Mucosa of rectum (tissue), 2 donors: Measurements from ENCODE around the gene IQCK.

Source experiments
- H3K27ac ChIP-seq, 2 donors: one replicate each; pipeline ENCODE4 v1.7.0; 2013; ENCODE audit warnings: inconsistent platforms in 2 of 2, low read depth in 2 of 2, low read length in 2 of 2
- H3K27me3 ChIP-seq, 2 donors: one replicate each; pipeline ENCODE4 v1.7.0; 2013; ENCODE audit warnings: low read length in 2 of 2; ENCODE audit not compliant: control insufficient read depth in 2 of 2, insufficient read depth in 2 of 2
- H3K36me3 ChIP-seq, 2 donors: one replicate each; pipeline ENCODE4 v1.7.0; 2013; ENCODE audit warnings: low read length in 2 of 2; ENCODE audit not compliant: control insufficient read depth in 2 of 2, insufficient read depth in 2 of 2
- H3K4me1 ChIP-seq, 2 donors: one replicate each; pipeline ENCODE4 v1.7.0; 2013; ENCODE audit warnings: low read length in 2 of 2, mild to moderate bottlenecking in 1 of 2; ENCODE audit not compliant: control insufficient read depth in 2 of 2, insufficient read depth in 2 of 2
- H3K4me3 ChIP-seq, 2 donors: one replicate each; pipeline ENCODE4 v1.7.0; 2013; ENCODE audit warnings: low read length in 2 of 2
- H3K9ac ChIP-seq, 2 donors: one replicate each; pipeline ENCODE4 v1.7.0; 2013; ENCODE audit warnings: low read length in 2 of 2, low read depth in 1 of 2, mild to moderate bottlenecking in 1 of 2
- H3K9me3 ChIP-seq, 2 donors: one replicate each; pipeline ENCODE4 v1.7.0; 2013; ENCODE audit warnings: low read length in 2 of 2; ENCODE audit not compliant: control insufficient read depth in 2 of 2
- donor health status: healthy.
- donor health status: Normal muscosa, but diverticular disease.

The IQCK gene

GRCh38 chr16:19687279-19687678 lies 30.8 kb upstream of the IQCK start:
- H3K27me3 ChIP-seq, result no peaks in the 10 kb centered on the region
- H3K27ac ChIP-seq, result no peak overlapping the region
- peaks cover 33 to 61% of the 10 kb centered on the region in 2 donors for H3K36me3 ChIP-seq
- H3K9ac ChIP-seq, result no peak overlapping the region
- no peaks in the 10 kb centered on the region for H3K9me3 ChIP-seq
- H3K4me3 ChIP-seq, result no peak overlapping the region
- no peaks in the 10 kb centered on the region for H3K4me1 ChIP-seq

- no peak overlapping the region for H3K9ac ChIP-seq
- H3K36me3 ChIP-seq, result peaks cover 29 to 57% of the 10 kb centered on the region in 2 donors
- no peaks in the 10 kb centered on the region for H3K9me3 ChIP-seq
- no peaks in the 10 kb centered on the region for H3K27me3 ChIP-seq
- H3K4me3 ChIP-seq, result no peak overlapping the region
- no peak overlapping the region for H3K27ac ChIP-seq
- no peaks in the 10 kb centered on the region for H3K4me1 ChIP-seq
Observed at GRCh38 chr16:19688396-19689024, 29.6 kb upstream of the IQCK start.

GRCh38 chr16:19689342-19689741 lies 28.7 kb upstream of the IQCK start:
- H3K4me1 ChIP-seq, result no peaks in the 10 kb centered on the region
- no peaks in the 10 kb centered on the region for H3K27me3 ChIP-seq
- no peak overlapping the region for H3K9ac ChIP-seq
- H3K27ac ChIP-seq, result no peak overlapping the region
- peaks cover 27 to 50% of the 10 kb centered on the region in 2 donors for H3K36me3 ChIP-seq
- no peaks in the 10 kb centered on the region for H3K9me3 ChIP-seq
- no peak overlapping the region for H3K4me3 ChIP-seq

- H3K4me1 ChIP-seq, result peaks cover 0 to 2% of the 10 kb centered on the region in 2 donors
- no peak overlapping the region for H3K4me3 ChIP-seq
- H3K27ac ChIP-seq, result no peak overlapping the region
- H3K9ac ChIP-seq, result no peak overlapping the region
- H3K9me3 ChIP-seq, result no peaks in the 10 kb centered on the region
- H3K27me3 ChIP-seq, result no peaks in the 10 kb centered on the region
- H3K36me3 ChIP-seq, result peaks cover 23 to 42% of the 10 kb centered on the region in 2 donors
Observed at GRCh38 chr16:19690196-19690595, 27.9 kb upstream of the IQCK start.

GRCh38 chr16:19691161-19691711 lies 26.8 kb upstream of the IQCK start:
- Histone ChIP-seq H3K4me1 (peaks cover 8 to 11% of the 10 kb centered on the region in 2 donors), H3K4me3 (no peak overlapping the region), H3K36me3 (peaks cover 13 to 35% of the 10 kb centered on the region in 2 donors), H3K27ac (peak overlapping the region in 1 of 2 donors; percentile 7), H3K9ac (no peak overlapping the region), H3K27me3 (no peaks in the 10 kb centered on the region), H3K9me3 (no peaks in the 10 kb centered on the region)

GRCh38 chr16:19694989-19695388 lies 23.1 kb upstream of the IQCK start:
- Histone ChIP-seq H3K27me3 (no peaks in the 10 kb centered on the region), H3K27ac (no peak overlapping the region), H3K4me3 (no peak overlapping the region), H3K9ac (no peak overlapping the region), H3K4me1 (peaks cover 44 to 46% of the 10 kb centered on the region in 2 donors), H3K36me3 (peaks cover 6 to 25% of the 10 kb centered on the region in 2 donors), H3K9me3 (no peaks in the 10 kb centered on the region)

- H3K4me1 ChIP-seq, result peaks cover 50 to 57% of the 10 kb centered on the region in 2 donors
- H3K9ac ChIP-seq, result peak overlapping the region; percentile 21 to 52
- peak overlapping the region; percentile 77 to 83 for H3K27ac ChIP-seq
- H3K27me3 ChIP-seq, result no peaks in the 10 kb centered on the region
- peaks cover 3 to 22% of the 10 kb centered on the region in 2 donors for H3K36me3 ChIP-seq
- H3K9me3 ChIP-seq, result no peaks in the 10 kb centered on the region
- peak overlapping the region in 1 of 2 donors; percentile 15 for H3K4me3 ChIP-seq
Observed at GRCh38 chr16:19696328-19696727, 21.7 kb upstream of the IQCK start.

- Histone ChIP-seq H3K36me3 (peaks cover 0 to 19% of the 10 kb centered on the region in 2 donors), H3K9ac (peak overlapping the region in 1 of 2 donors; percentile 21), H3K27me3 (no peaks in the 10 kb centered on the region), H3K4me1 (peaks cover 50 to 57% of the 10 kb centered on the region in 2 donors), H3K9me3 (no peaks in the 10 kb centered on the region), H3K27ac (peak overlapping the region; percentile 77 to 83), H3K4me3 (no peak overlapping the region)
Observed at GRCh38 chr16:19696961-19697360, 21.1 kb upstream of the IQCK start.

- Histone ChIP-seq H3K27me3 (no peaks in the 10 kb centered on the region), H3K36me3 (peaks cover 3 to 18% of the 10 kb centered on the region in 2 donors), H3K9me3 (no peaks in the 10 kb centered on the region), H3K27ac (peak overlapping the region; percentile 71 to 83), H3K4me3 (no peak overlapping the region), H3K9ac (no peak overlapping the region), H3K4me1 (peaks cover 50 to 57% of the 10 kb centered on the region in 2 donors)
Observed at GRCh38 chr16:19697756-19698318, 20.2 kb upstream of the IQCK start.
